Astrocyte (in vitro differentiated cells and primary cell): ENCODE results near the gene TNFSF13B. TPM values are rescaled to one million over a fixed set of nuclear protein-coding genes. Genes with fewer than 3 reads are reported as not detected.

Source experiments
- DNase-seq: peaks from one replicate; pipeline ENCODE4 v3.0.0-alpha.2; 2010; ENCODE audit warnings: low read depth
- FAIRE-seq: peaks from 2 replicates; lab custom pipeline; 2011; peaks lifted over from hg19 to GRCh38; lab: Jason Lieb, UNC
- H2AFZ ChIP-seq: 2 replicates; pipeline ENCODE4 v1.6.0; 2012; ENCODE audit warnings: low read depth, low read length, inconsistent platforms
- H3K27ac ChIP-seq: 2 replicates; pipeline ENCODE4 v1.5.1; 2011; ENCODE audit warnings: low read depth, low read length, inconsistent platforms
- H3K27me3 ChIP-seq: 2 replicates; pipeline ENCODE4 v1.6.0; 2011; ENCODE audit warnings: low read length, inconsistent platforms; ENCODE audit not compliant: insufficient read depth
- H3K36me3 ChIP-seq: 2 replicates; pipeline ENCODE4 v1.5.1; 2011; ENCODE audit warnings: low read length, inconsistent platforms; ENCODE audit not compliant: insufficient read depth
- H3K4me1 ChIP-seq: 2 replicates; pipeline ENCODE4 v1.5.1; 2011; ENCODE audit warnings: low read length, inconsistent platforms; ENCODE audit not compliant: insufficient read depth
- H3K4me2 ChIP-seq: 2 replicates; pipeline ENCODE4 v1.6.0; 2012; ENCODE audit warnings: low read length, inconsistent platforms
- H3K4me3 ChIP-seq: 2 replicates; pipeline ENCODE4 v1.5.1; 2011; ENCODE audit warnings: low read depth, mild to moderate bottlenecking, low read length, inconsistent platforms; ENCODE audit not compliant: insufficient read depth
- H3K79me2 ChIP-seq: 2 replicates; pipeline ENCODE4 v1.6.0; 2012; ENCODE audit warnings: mild to moderate bottlenecking, low read length, inconsistent platforms; ENCODE audit not compliant: insufficient read depth
- H3K9ac ChIP-seq: 2 replicates; pipeline ENCODE4 v1.6.0; 2012; ENCODE audit warnings: mild to moderate bottlenecking, low read length, inconsistent platforms
- H3K9me3 ChIP-seq: 2 replicates; pipeline ENCODE4 v1.5.1; 2012; ENCODE audit warnings: low read depth, mild to moderate bottlenecking, low read length, inconsistent platforms; ENCODE audit not compliant: insufficient read depth
- H4K20me1 ChIP-seq: 2 replicates; pipeline ENCODE4 v1.6.0; 2012; ENCODE audit warnings: low read length, inconsistent platforms; ENCODE audit not compliant: insufficient read depth
- H3K27ac Mint-ChIP-seq: one replicate; pipeline ENCODE4 v1.8.0; 2021; ENCODE audit warnings: mild to moderate bottlenecking, mixed read lengths; ENCODE audit not compliant: unreplicated experiment
- H3K27me3 Mint-ChIP-seq: one replicate; pipeline ENCODE4 v1.8.0; 2021; ENCODE audit warnings: low read depth, mixed read lengths; ENCODE audit not compliant: unreplicated experiment
- H3K36me3 Mint-ChIP-seq: one replicate; pipeline ENCODE4 v1.8.0; 2021; ENCODE audit warnings: low read depth, mixed read lengths; ENCODE audit not compliant: unreplicated experiment
- H3K4me1 Mint-ChIP-seq: one replicate; pipeline ENCODE4 v1.8.0; 2021; ENCODE audit warnings: low read depth, mixed read lengths; ENCODE audit not compliant: unreplicated experiment
- H3K4me3 Mint-ChIP-seq: one replicate; pipeline ENCODE4 v1.8.0; 2021; ENCODE audit warnings: mild to moderate bottlenecking, moderate library complexity, mixed read lengths; ENCODE audit not compliant: unreplicated experiment
- H3K9me3 Mint-ChIP-seq: one replicate; pipeline ENCODE4 v1.8.0; 2021; ENCODE audit warnings: mild to moderate bottlenecking, mixed read lengths; ENCODE audit not compliant: unreplicated experiment
- EZH2 ChIP-seq: IDR thresholded peaks from 2 replicates; pipeline ENCODE4 v1.6.1; 2012; ENCODE audit warnings: mild to moderate bottlenecking, low read length, inconsistent platforms; ENCODE audit not compliant: insufficient read depth
- total RNA-seq: library from RNA; stranded (reverse); gene quantifications from 2 replicates; pipeline ENCODE4 v1.2.1, GENCODE V29; 2021
- TF ChIP-seq, protein P1 (sequence below): IDR thresholded peaks from 2 replicates; pipeline ENCODE4 v1.5.1; 2011; ENCODE audit warnings: low read depth, mild to moderate bottlenecking, inconsistent platforms, low read length, moderate library complexity; ENCODE audit not compliant: insufficient read depth

TNFSF13B gene
- total RNA-seq, 1 donor from 2014 or later = 1.7 TPM

DNA sequence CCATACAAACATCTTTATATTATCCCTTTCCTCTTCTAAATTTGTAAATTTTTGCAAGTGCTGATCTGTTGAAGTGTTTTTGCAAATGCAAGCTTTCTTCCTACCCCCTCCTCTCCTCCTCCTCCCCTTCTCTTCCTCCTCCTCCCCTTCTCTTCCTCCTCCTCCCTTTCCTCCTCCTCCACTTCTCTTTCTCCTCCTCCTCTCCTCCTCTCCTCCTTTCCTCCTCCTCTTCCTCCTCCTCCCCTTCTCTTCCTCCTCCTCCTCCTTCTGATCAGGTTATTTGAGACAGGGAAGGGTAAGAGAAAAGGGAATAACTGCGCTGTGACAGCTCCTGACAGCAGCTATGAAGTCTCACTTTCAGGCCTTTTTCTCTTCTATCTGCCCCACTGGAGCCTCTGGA, 8.9 kb downstream of the TNFSF13B start:
- DNase-seq (no peak), FAIRE-seq (no peak)
- Histone ChIP-seq H2AFZ (no peak overlapping the region), H3K9ac (no peak overlapping the region), H3K36me3 (no peaks in the 10 kb centered on the region), H3K27ac (no peak overlapping the region), H3K4me3 (no peak overlapping the region), H3K9me3 (no peaks in the 10 kb centered on the region), H3K27me3 (no peaks in the 10 kb centered on the region), H4K20me1 (no peaks in the 10 kb centered on the region), H3K4me1 (no peaks in the 10 kb centered on the region), H3K4me2 (no peak overlapping the region), H3K79me2 (no peaks in the 10 kb centered on the region)
- Mint-ChIP-seq H3K27me3 (peaks cover 3% of the 10 kb centered on the region), H3K4me1 (no peaks in the 10 kb centered on the region), H3K27ac (no peak overlapping the region), H3K4me3 (no peak overlapping the region), H3K36me3 (peaks cover 1% of the 10 kb centered on the region), H3K9me3 (no peaks in the 10 kb centered on the region)
- TF ChIP-seq, protein P1, sequence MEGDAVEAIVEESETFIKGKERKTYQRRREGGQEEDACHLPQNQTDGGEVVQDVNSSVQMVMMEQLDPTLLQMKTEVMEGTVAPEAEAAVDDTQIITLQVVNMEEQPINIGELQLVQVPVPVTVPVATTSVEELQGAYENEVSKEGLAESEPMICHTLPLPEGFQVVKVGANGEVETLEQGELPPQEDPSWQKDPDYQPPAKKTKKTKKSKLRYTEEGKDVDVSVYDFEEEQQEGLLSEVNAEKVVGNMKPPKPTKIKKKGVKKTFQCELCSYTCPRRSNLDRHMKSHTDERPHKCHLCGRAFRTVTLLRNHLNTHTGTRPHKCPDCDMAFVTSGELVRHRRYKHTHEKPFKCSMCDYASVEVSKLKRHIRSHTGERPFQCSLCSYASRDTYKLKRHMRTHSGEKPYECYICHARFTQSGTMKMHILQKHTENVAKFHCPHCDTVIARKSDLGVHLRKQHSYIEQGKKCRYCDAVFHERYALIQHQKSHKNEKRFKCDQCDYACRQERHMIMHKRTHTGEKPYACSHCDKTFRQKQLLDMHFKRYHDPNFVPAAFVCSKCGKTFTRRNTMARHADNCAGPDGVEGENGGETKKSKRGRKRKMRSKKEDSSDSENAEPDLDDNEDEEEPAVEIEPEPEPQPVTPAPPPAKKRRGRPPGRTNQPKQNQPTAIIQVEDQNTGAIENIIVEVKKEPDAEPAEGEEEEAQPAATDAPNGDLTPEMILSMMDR = no peak
- TF ChIP-seq EZH2 = no peak

DNA sequence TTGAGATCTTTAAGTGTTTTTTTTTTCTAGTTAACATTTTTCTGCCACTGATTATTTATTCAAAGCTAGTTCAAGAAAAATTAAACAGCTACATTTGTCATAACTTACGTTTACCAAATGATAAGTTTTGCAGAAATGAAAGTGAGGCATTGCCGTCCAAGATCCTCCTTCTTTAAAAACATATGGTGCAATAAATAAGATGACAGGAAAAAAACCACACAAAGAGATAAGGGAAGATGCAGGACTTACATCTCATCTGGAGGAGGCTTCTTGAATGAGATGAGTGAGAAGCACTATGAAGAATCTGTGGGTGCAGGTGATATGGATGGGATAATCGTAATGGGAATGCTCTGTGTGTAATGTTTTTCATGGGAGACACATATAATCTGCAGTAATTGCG, 12.4 kb downstream of the TNFSF13B start:
- DNase-seq = no peak
- Mint-ChIP-seq H3K4me3 (no peak overlapping the region), H3K9me3 (no peaks in the 10 kb centered on the region), H3K27me3 (peaks cover 3% of the 10 kb centered on the region), H3K4me1 (no peaks in the 10 kb centered on the region), H3K27ac (no peak overlapping the region), H3K36me3 (peaks cover 1% of the 10 kb centered on the region)
- Histone ChIP-seq H3K36me3 (no peaks in the 10 kb centered on the region), H3K9me3 (no peaks in the 10 kb centered on the region), H3K4me3 (no peak overlapping the region), H3K27me3 (no peaks in the 10 kb centered on the region), H4K20me1 (no peaks in the 10 kb centered on the region), H2AFZ (no peak overlapping the region), H3K79me2 (no peaks in the 10 kb centered on the region), H3K4me1 (no peaks in the 10 kb centered on the region), H3K27ac (no peak overlapping the region), H3K9ac (no peak overlapping the region), H3K4me2 (no peak overlapping the region)
- FAIRE-seq = no peak
- TF ChIP-seq, protein P1 = no peak
- no peak for TF ChIP-seq EZH2

DNA sequence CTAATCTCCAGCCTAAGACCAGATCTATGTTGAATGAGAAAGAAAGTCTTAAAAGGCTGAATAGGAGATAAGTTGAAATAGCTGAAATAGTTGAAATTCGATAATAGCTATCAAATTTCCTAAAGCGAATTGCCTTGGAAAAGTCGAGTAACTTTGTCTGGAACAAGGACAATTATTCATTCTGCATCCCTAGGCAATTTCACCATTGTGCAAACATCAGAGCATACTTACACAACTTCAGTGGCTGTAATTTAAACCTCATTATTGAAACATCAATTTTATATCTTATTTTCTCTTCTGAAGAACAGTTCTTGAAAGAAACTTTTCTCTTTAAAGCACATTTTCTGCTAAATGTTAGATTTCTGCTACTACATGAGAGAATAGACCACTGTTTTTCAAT, 13.6 kb downstream of the TNFSF13B start:
- Mint-ChIP-seq H3K9me3 (no peaks in the 10 kb centered on the region), H3K4me3 (no peak overlapping the region), H3K4me1 (no peaks in the 10 kb centered on the region), H3K27ac (no peak overlapping the region), H3K36me3 (no peaks in the 10 kb centered on the region), H3K27me3 (peaks cover under 1% of the 10 kb centered on the region)
- Histone ChIP-seq H3K79me2 (no peaks in the 10 kb centered on the region), H3K27ac (no peak overlapping the region), H3K4me1 (no peaks in the 10 kb centered on the region), H3K4me2 (no peak overlapping the region), H3K36me3 (no peaks in the 10 kb centered on the region), H4K20me1 (no peaks in the 10 kb centered on the region), H3K27me3 (no peaks in the 10 kb centered on the region), H3K9me3 (no peaks in the 10 kb centered on the region), H3K4me3 (no peak overlapping the region), H2AFZ (no peak overlapping the region), H3K9ac (no peak overlapping the region)
- FAIRE-seq (no peak), DNase-seq (no peak)
- TF ChIP-seq, protein P1 = no peak
